MCF 10A (cell line): ENCODE results near the gene CYP39A1. TPM values are rescaled to one million over a fixed set of nuclear protein-coding genes. Genes with fewer than 3 reads are reported as not detected.

Experiments used
- Bru-seq: library from RNA; stranded (reverse); fragments of 400-500 nt; gene quantifications from one replicate; lab custom pipeline; 2021; lab: Mats Ljungman, UMichigan
- BruChase-seq, 2 experiments: library from RNA; stranded (reverse); fragments of 400-500 nt; gene quantifications; one replicate each; lab custom pipeline; 2021; lab: Mats Ljungman, UMichigan
- BruUV-seq: library from RNA; stranded (reverse); fragments of 400-500 nt; replicated peaks from 2 replicates; lab custom pipeline; 2021; lab: Mats Ljungman, UMichigan
- CTCF ChIA-PET: fragments of 300-600 bp; sonication (Branson Sonifier 250); formaldehyde crosslinking; extraction: SDS; loops from one replicate; lab custom pipeline; 2021; ENCODE audit warnings: antibody characterized with exemption, inconsistent platforms; lab: Yijun Ruan, JAX
- POLR2A ChIA-PET: fragments of 300-600, 350-650 bp; sonication (Branson Sonifier 250); formaldehyde crosslinking; extraction: SDS; loops from one replicate; lab custom pipeline; 2020; ENCODE audit warnings: antibody characterized with exemption, inconsistent platforms; lab: Yijun Ruan, JAX
- DNase-seq: peaks from one replicate; pipeline ENCODE4 v3.0.0-alpha.2; 2018; ENCODE audit not compliant: unreplicated experiment
- H3K27ac Mint-ChIP-seq: one replicate; pipeline ENCODE4 v1.8.0; 2022; ENCODE audit warnings: mild to moderate bottlenecking, low read depth, mixed read lengths; ENCODE audit not compliant: unreplicated experiment
- H3K27me3 Mint-ChIP-seq: one replicate; pipeline ENCODE4 v1.8.0; 2022; ENCODE audit warnings: mixed read lengths; ENCODE audit not compliant: insufficient read depth, unreplicated experiment
- H3K36me3 Mint-ChIP-seq: one replicate; pipeline ENCODE4 v1.8.0; 2022; ENCODE audit warnings: mild to moderate bottlenecking, moderate library complexity, mixed read lengths; ENCODE audit not compliant: insufficient read depth, unreplicated experiment
- H3K4me1 Mint-ChIP-seq: one replicate; pipeline ENCODE4 v1.8.0; 2022; ENCODE audit warnings: mixed read lengths; ENCODE audit not compliant: insufficient read depth, unreplicated experiment
- H3K4me3 Mint-ChIP-seq: one replicate; pipeline ENCODE4 v1.8.0; 2022; ENCODE audit warnings: mild to moderate bottlenecking, moderate library complexity, mixed read lengths; ENCODE audit not compliant: unreplicated experiment
- H3K9me3 Mint-ChIP-seq: one replicate; pipeline ENCODE4 v1.8.0; 2022; ENCODE audit warnings: mixed read lengths; ENCODE audit not compliant: unreplicated experiment
- CTCF ChIP-seq: fragments of 200-600 bp; IDR thresholded peaks from one replicate; pipeline ENCODE4 v1.8.0; 2022; ENCODE audit warnings: antibody characterized with exemption, mild to moderate bottlenecking; ENCODE audit not compliant: unreplicated experiment
- intact Hi-C: fragments of 100-400 bp; cut with micrococcal nuclease; formaldehyde crosslinking; loops from 2 replicates; pipeline ENCODE4 v1.14.1; 2022
- long read RNA-seq: library from polyadenylated mRNA; stranded (forward); transcript quantifications from one replicate; pipeline ENCODE4 v2.0.0, GENCODE V29; 2022
- total RNA-seq: library from RNA; stranded (reverse); gene quantifications from 2 replicates; pipeline ENCODE4 v1.2.3, GENCODE V29; 2022

The CYP39A1 gene
- total RNA-seq (7.2 and 7.4 TPM in 2 replicates), Bru-seq, nascent RNA (percentile 65 among the genes with signal in this experiment), BruChase-seq, experiment 1, labeled RNA remaining after a 6-hour chase (percentile 50 among the genes with signal in this experiment), BruChase-seq, experiment 2, labeled RNA remaining after a 2-hour chase (percentile 58 among the genes with signal in this experiment)
- long read RNA-seq, transcript CYP39A1-201 (12 exons, 2,176 nt) = major isoform, 13 of 31 reads
- long read RNA-seq, partial matches to known transcripts = 0 of 31 reads
- long read RNA-seq, other reads (novel, unspliced or antisense) = 18 of 31 reads

GRCh38 chr6:46652603-46653438, at the start of gene CYP39A1, which contains the start of gene SLC25A27:
Gene CYP39A1 (minus strand): TSS chr6:46652818. CDS start chr6:46652582, 236 bp downstream.
Gene SLC25A27 (plus strand): TSS chr6:46652975. CDS start chr6:46653193, 218 bp downstream.
- H3K4me3 Mint-ChIP-seq = peak within 1 kb of the TSS; percentile 85
- CTCF ChIA-PET = interaction anchor here (1.0 kb wide), 1 partner anchor 16 kb away, joined by 4 read pairs; no protein-coding TSS in a partner anchor
- POLR2A ChIA-PET = interaction anchor here (0.6 to 5.7 kb wide), 23 partner anchors 9 to 627 kb away, joined by 3 to 168 read pairs (median 4); partner anchors contain the start of gene ADGRF1

GRCh38 chr6:46699970-46700369, 47.4 kb upstream of the CYP39A1 start:
- CTCF ChIA-PET = interaction anchor here (0.7 to 1.2 kb wide), 2 partner anchors 80 to 291 kb away, joined by 3 read pairs; no protein-coding TSS in a partner anchor
- Mint-ChIP-seq H3K4me3 (no peak overlapping the region), H3K27ac (no peak overlapping the region), H3K4me1 (no peaks in the 10 kb centered on the region), H3K36me3 (no peaks in the 10 kb centered on the region), H3K27me3 (no peaks in the 10 kb centered on the region), H3K9me3 (no peaks in the 10 kb centered on the region)
- POLR2A ChIA-PET = no interaction called here
- intact Hi-C loops = loop anchor here (5.0 kb wide), 1 partner anchor 283 kb away; no protein-coding TSS in a partner anchor
- DNase-seq = no peak
- BruUV-seq = no TSS peak
- TF ChIP-seq CTCF = no peak

More at GRCh38 chr6:46652603-46653438, at the start of gene CYP39A1, which contains the start of gene SLC25A27:
- TF ChIP-seq CTCF = no peak
- BruUV-seq = no TSS peak
- Mint-ChIP-seq H3K27me3 (no peaks in the 10 kb centered on the region), H3K9me3 (no peaks in the 10 kb centered on the region), H3K36me3 (peaks cover 12% of the 10 kb centered on the region), H3K27ac (peak within 1 kb of the TSS; percentile 96), H3K4me1 (peaks cover 15% of the 10 kb centered on the region)
- intact Hi-C loops = loop anchor here (1.0 kb wide), 1 partner anchor 16 kb away; no protein-coding TSS in a partner anchor
- DNase-seq = peak; percentile 94

GRCh38 chr6:46690911-46691451, 38.4 kb upstream of the CYP39A1 start:
- H3K27ac Mint-ChIP-seq = no peak overlapping the region
- H3K4me3 Mint-ChIP-seq = no peak overlapping the region
- POLR2A ChIA-PET = interaction anchor here (1.6 to 2.2 kb wide), 3 partner anchors 13 to 38 kb away, joined by 4 to 8 read pairs (median 4); partner anchors contain the start of genes CYP39A1 and SLC25A27
- intact Hi-C loops = no loop called here
- H3K9me3 Mint-ChIP-seq = no peaks in the 10 kb centered on the region
- CTCF ChIA-PET = no interaction called here
- BruUV-seq = no TSS peak
- DNase-seq = no peak
- no peaks in the 10 kb centered on the region for H3K36me3 Mint-ChIP-seq
- TF ChIP-seq CTCF = no peak
- peaks cover 10% of the 10 kb centered on the region for H3K4me1 Mint-ChIP-seq
- no peaks in the 10 kb centered on the region for H3K27me3 Mint-ChIP-seq
